Esophagus squamous epithelium (tissue), 5 donors: Measurements from ENCODE around the gene SEBOX. TPM values are rescaled to one million over a fixed set of nuclear protein-coding genes. Genes with fewer than 3 reads are reported as not detected.
A peak's percentile ranks its signal among the peaks of the same experiment; 100 is the strongest.

Experiments used
- DNase-seq: peaks from one replicate; lab custom pipeline; 2025; lab: John Stamatoyannopoulos, UW
- H3K27ac ChIP-seq, 4 donors: fragments of 200-600 bp; sonication (generic); one replicate each; pipeline ENCODE4 v1.5.1; 2016 to 2019; ENCODE audit warnings: mild to moderate bottlenecking in 1 of 4
- H3K27me3 ChIP-seq, 4 donors: fragments of 200-600 bp; sonication (generic); 1 replicate in 3 of 4; 2 replicates in 1 of 4; pipeline versions ENCODE4 v1.5.1 to v1.6.0; 2017 to 2021; ENCODE audit warnings: antibody characterized with exemption in 1 of 4
- H3K36me3 ChIP-seq, 3 donors: fragments of 200-600 bp; sonication (generic); one replicate each; pipeline ENCODE4 v1.5.1; 2016 to 2019
- H3K4me1 ChIP-seq, 3 donors: fragments of 200-600 bp; sonication (generic); one replicate each; pipeline ENCODE4 v1.5.1; 2017 to 2019
- H3K4me3 ChIP-seq, 4 donors: fragments of 200-600 bp; sonication (generic); 1 replicate in 3 of 4; 2 replicates in 1 of 4; pipeline ENCODE4 v1.5.1; 2016 to 2019; ENCODE audit warnings: mild to moderate bottlenecking in 2 of 4, moderate library complexity in 1 of 4
- H3K9me3 ChIP-seq, 3 donors: fragments of 200-600 bp; sonication (generic); one replicate each; pipeline ENCODE4 v1.5.1; 2016 to 2019
- CTCF ChIP-seq, 6 experiments: fragments of 450-650 bp in 4 of 6; fragments of 200-600 bp in 2 of 6; sonication (generic) in 2 of 6; IDR thresholded peaks; one replicate each; pipeline ENCODE4 v1.5.1; 2016 to 2019; ENCODE audit warnings: antibody characterized with exemption in 6 of 6, mild to moderate bottlenecking in 4 of 6, moderate library complexity in 4 of 6
- POLR2A ChIP-seq, 4 donors: fragments of 450-650 bp; IDR thresholded peaks; one replicate each; pipeline ENCODE4 v1.6.1; 2017; ENCODE audit warnings: antibody characterized with exemption in 4 of 4, mild to moderate bottlenecking in 4 of 4, moderate library complexity in 3 of 4
- whole genome bisulfite sequencing, 2 donors: methylation state at CpG; one replicate each; pipeline ENCODE4 v1.1.5; 2018; 5-methylcytosine and 5-hydroxymethylcytosine counted together
- intact Hi-C: fragments of 100-400 bp; cut with DNase I; formaldehyde crosslinking; loops from one replicate; pipeline ENCODE4 v1.15.0; 2022
- total RNA-seq, 4 donors: library from RNA; depleted of rRNA; stranded (reverse); fragments of >200 nt; gene quantifications; one replicate each; pipeline ENCODE4 v1.1.0, GENCODE V29; 2016
- donor health status: DM: yes; HTN: yes; CAD: no.

Gene SEBOX
- total RNA-seq, 4 donors from 2014 or later, result not detected

- H3K36me3 ChIP-seq, result peaks cover 23 to 38% (median 31%) of the 10 kb centered on the region in 3 donors
- peak overlapping the region in 1 of 4 donors; percentile 6 for H3K4me3 ChIP-seq
- intact Hi-C loops, result no loop called here
- peak overlapping the region; percentile 34 to 99 (median 68) for H3K27ac ChIP-seq
- no peaks in the 10 kb centered on the region for H3K27me3 ChIP-seq
- TF ChIP-seq POLR2A (IDR thresholded peaks at IDR 0.05) (no peak), CTCF (IDR thresholded peaks at IDR 0.05) (no peak)
- WGBS, 2 donors, result 48 to 61% methylated on average over 4 to 5 of the region's 5 CpGs
- peaks cover 27 to 68% (median 42%) of the 10 kb centered on the region in 3 donors for H3K4me1 ChIP-seq
- DNase-seq, result no peak
- no peaks in the 10 kb centered on the region for H3K9me3 ChIP-seq
These were observed 26.8 kb downstream of the SEBOX start for GRCh38 chr17:28338056-28338768.

GRCh38 chr17:28335959-28336871 is 28.8 kb downstream of the SEBOX start:
- no peaks in the 10 kb centered on the region for H3K9me3 ChIP-seq
- peaks cover 27 to 66% (median 42%) of the 10 kb centered on the region in 3 donors for H3K4me1 ChIP-seq
- H3K36me3 ChIP-seq, result peaks cover 11 to 29% (median 19%) of the 10 kb centered on the region in 3 donors
- TF ChIP-seq CTCF (IDR thresholded peaks at IDR 0.05), result no peak
- TF ChIP-seq POLR2A (IDR thresholded peaks at IDR 0.05), result peak in 1 of 4 donors; percentile 6
- no peaks in the 10 kb centered on the region for H3K27me3 ChIP-seq
- DNase-seq, result no peak
- WGBS, 2 donors, result 7 to 8% methylated on average over 10 to 29 of the region's 29 CpGs
- intact Hi-C loops, result no loop called here
- peak overlapping the region; percentile 77 to 96 (median 90) for H3K4me3 ChIP-seq
- H3K27ac ChIP-seq, result peak overlapping the region; percentile 97 to 99 (median 98)

DNA sequence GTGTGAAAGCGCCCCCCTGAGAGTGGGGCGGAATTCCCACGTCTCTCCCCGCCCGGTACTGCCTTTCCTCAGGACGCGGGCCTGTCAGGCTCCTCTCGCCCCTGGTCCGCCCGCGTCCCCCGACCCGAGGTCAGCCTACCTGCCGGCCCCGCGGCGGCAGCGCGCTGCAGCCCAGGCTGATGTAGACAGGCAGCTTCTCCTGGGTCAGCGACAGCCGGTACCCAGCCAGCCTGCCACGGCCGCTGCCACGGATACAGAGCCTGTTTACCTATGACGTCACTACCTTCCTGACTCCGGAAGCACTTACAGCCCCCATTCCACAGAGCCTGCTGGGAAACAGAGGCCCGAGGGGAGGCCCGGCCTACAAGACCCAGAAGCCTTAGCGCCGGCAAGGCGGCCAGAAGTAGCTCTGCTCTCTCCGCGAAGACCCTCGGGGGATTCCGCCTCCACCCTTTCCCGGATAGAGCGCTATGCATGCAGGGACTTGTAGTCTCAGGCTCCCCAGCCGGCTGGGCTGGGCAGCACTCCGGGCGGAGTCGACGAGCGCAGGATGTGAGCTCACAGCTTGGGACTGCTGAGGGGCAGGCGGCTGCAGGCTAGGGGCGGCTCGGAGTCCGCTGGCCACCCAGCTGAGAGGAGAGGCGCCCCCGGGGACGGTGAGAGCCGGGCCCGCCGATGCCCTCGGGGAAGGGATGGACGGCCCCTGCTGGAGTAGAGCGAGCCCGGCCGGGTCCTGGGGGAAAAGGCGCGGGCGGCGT is 29.6 kb downstream of the SEBOX start, which contains the start of the genes IFT20 and TNFAIP1:
Gene IFT20, minus strand, starts transcription at position 272 of the 758 bp plus-strand sequence. CDS start 3,487 bp downstream, outside the sequence.
Gene TNFAIP1, plus strand, starts transcription at position 561 of the 758 bp plus-strand sequence. CDS start 3,761 bp downstream, outside the sequence.
- no peaks in the 10 kb centered on the region for H3K9me3 ChIP-seq
- no peaks in the 10 kb centered on the region for H3K27me3 ChIP-seq
- peak within 1 kb of the TSS; percentile 97 to 99 (median 98) for H3K27ac ChIP-seq
- peaks cover 27 to 64% (median 42%) of the 10 kb centered on the region in 3 donors for H3K4me1 ChIP-seq
- DNase-seq, result peak; percentile 98
- 0% methylated on average over 18 of the region's 62 CpGs; no CpG with 5 or more reads in 1 of the 2 donors for WGBS, 2 donors
- intact Hi-C loops, result no loop called here
- peaks cover 4 to 29% (median 12%) of the 10 kb centered on the region in 3 donors for H3K36me3 ChIP-seq
- peak within 1 kb of the TSS; percentile 77 to 96 (median 90) for H3K4me3 ChIP-seq
- peak in 3 of 6 experiments; percentile 2 to 18 (median 14) for TF ChIP-seq CTCF (IDR thresholded peaks at IDR 0.05)
- peak in 3 of 4 donors; percentile 94 to 98 (median 95) for TF ChIP-seq POLR2A (IDR thresholded peaks at IDR 0.05)

GRCh38 chr17:28334666-28335200 is 30.3 kb downstream of the SEBOX start:
- H3K9me3 ChIP-seq, result no peaks in the 10 kb centered on the region
- WGBS, 2 donors, result 10 to 15% methylated on average over 12 to 16 of the region's 18 CpGs
- no peaks in the 10 kb centered on the region for H3K27me3 ChIP-seq
- no peak for TF ChIP-seq POLR2A (IDR thresholded peaks at IDR 0.05)
- no peak for TF ChIP-seq CTCF (IDR thresholded peaks at IDR 0.05)
- H3K36me3 ChIP-seq, result peaks cover 0 to 29% (median 7%) of the 10 kb centered on the region in 3 donors
- H3K4me1 ChIP-seq, result peaks cover 27 to 58% (median 42%) of the 10 kb centered on the region in 3 donors
- DNase-seq, result no peak
- peak overlapping the region; percentile 97 to 99 (median 98) for H3K27ac ChIP-seq
- intact Hi-C loops, result no loop called here
- peak overlapping the region; percentile 77 to 96 (median 90) for H3K4me3 ChIP-seq
